ENCODE measurements around the gene CRAMP1.

Gene CRAMP1

DNA sequence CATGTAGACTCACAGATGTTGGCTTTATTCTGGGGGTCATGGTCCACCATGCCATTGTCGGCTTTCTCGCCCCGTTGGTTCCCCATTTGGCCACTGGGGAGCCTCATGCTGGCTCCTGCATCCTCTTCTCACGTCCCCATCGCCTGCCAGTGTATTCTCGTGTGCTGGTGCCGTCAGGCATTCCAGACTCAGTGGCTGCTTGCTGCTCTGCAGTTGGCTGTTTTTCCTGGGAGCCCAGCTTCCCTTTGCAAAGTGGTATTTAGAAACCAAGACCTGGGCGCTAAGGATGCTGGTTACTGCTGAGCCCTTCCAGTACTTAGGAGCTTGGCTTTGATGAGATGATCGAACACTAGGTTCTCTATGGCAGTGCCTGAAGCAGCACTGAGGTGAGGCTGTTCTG lies 19.1 kb downstream of the CRAMP1 start:
- Histone ChIP-seq H3K36me3 (peaks cover 100% of the 10 kb centered on the region), H3K4me3 (no peak overlapping the region), H3K4me2 (no peak overlapping the region), H3K27me3 (no peaks in the 10 kb centered on the region), H3K27ac (no peak overlapping the region), H3K9ac (no peak overlapping the region), H3K4me1 (no peaks in the 10 kb centered on the region), H3K9me3 (no peaks in the 10 kb centered on the region), H4K20me1 (peaks cover 66% of the 10 kb centered on the region)
- no peak for TF ChIP-seq Cebpa-rat (IDR thresholded peaks at IDR 0.05)

DNA sequence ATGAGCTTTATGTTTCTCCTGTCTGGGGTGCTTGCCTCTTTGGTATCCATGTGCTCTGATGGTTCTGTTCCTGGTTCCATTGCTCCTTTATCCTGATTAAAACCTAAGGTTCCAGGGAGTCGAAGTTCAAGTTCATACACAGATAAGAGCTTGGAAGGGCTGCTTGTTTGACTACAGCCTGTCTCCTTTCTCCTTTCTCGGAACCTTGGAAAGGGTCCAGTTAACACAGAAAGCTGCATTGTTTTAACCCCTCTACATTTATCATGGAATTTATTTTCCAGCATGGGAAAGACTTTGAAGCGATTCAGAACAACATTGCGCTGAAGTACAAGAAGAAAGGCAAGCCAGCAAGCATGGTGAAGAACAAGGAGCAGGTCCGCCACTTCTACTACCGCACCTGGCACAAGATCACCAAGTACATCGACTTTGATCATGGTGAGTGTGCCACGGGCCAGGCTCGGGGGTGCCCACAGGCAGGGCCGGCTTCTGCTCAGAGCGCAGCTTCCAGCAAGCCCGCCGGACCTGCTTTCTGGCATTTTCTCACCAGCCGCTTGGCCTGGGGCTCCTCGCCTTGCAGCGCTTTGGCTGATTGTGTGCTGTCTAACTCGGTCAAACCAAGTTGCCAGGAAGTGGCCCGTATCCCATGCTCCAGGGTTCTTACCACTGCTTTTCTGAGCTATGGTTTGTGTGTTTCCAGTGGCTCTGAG lies 19.9 kb downstream of the CRAMP1 start:
- Histone ChIP-seq H3K27me3 (no peaks in the 10 kb centered on the region), H3K4me3 (no peak overlapping the region), H3K9me3 (no peaks in the 10 kb centered on the region), H3K27ac (no peak overlapping the region), H4K20me1 (peaks cover 57% of the 10 kb centered on the region), H3K36me3 (peaks cover 100% of the 10 kb centered on the region), H3K9ac (no peak overlapping the region), H3K4me1 (no peaks in the 10 kb centered on the region), H3K4me2 (no peak overlapping the region)
- no peak for TF ChIP-seq Cebpa-rat (IDR thresholded peaks at IDR 0.05)

DNA sequence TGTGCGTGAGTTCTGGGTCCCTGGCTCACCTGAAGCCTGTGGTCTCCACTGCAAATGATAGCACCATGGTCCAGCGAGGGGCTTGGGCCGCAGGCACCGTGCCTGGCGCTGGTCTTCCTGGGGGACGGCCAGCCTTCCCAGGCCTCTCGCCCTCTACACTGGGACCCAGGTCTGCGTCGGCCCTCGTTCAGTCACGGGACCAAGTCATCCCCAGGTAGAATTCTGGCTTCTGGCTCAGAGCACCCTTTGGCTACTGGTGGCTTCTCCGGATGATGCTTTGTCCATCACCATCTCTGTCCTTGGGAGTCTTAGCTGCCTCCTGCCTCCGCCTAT lies 20.4 kb downstream of the CRAMP1 start:
- Histone ChIP-seq H3K4me2 (no peak overlapping the region), H3K4me1 (no peaks in the 10 kb centered on the region), H3K9me3 (no peaks in the 10 kb centered on the region), H3K27ac (0 out of 2 replicates have a peak overlapping the region, but pooled peaks have one; percentile 15), H3K36me3 (peaks cover 100% of the 10 kb centered on the region), H3K4me3 (no peak overlapping the region), H3K27me3 (no peaks in the 10 kb centered on the region), H4K20me1 (peaks cover 52% of the 10 kb centered on the region), H3K9ac (no peak overlapping the region)
- TF ChIP-seq Cebpa-rat (IDR thresholded peaks at IDR 0.05), result no peak

DNA sequence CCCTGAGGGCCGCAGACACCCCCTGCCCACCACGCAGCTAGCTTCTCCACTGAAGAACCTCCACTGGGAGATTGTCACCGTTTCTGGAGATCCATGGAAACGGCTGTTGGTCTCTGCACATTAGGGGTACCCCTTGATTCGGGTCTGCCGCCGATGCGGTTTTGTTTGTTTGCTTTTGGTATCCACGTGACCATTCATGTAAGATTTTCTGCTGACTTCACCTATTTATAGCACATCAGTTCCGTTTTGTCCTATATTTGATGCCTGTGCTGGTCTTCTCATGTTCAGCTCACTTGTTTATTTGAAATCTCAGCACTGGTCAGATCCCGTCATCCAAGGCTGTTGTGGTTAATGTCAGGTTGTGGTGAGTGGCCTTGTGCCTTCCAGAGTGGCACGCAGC lies 21.1 kb downstream of the CRAMP1 start:
- no peak overlapping the region for H3K9ac ChIP-seq
- H3K36me3 ChIP-seq, result peaks cover 100% of the 10 kb centered on the region
- peaks cover 45% of the 10 kb centered on the region for H4K20me1 ChIP-seq
- no peaks in the 10 kb centered on the region for H3K27me3 ChIP-seq
- no peak overlapping the region for H3K4me3 ChIP-seq
- H3K27ac ChIP-seq, result no peak overlapping the region
- no peak for TF ChIP-seq Cebpa-rat (IDR thresholded peaks at IDR 0.05)
- no peak overlapping the region for H3K4me2 ChIP-seq
- H3K4me1 ChIP-seq, result peaks cover 6% of the 10 kb centered on the region
- H3K9me3 ChIP-seq, result no peaks in the 10 kb centered on the region

DNA sequence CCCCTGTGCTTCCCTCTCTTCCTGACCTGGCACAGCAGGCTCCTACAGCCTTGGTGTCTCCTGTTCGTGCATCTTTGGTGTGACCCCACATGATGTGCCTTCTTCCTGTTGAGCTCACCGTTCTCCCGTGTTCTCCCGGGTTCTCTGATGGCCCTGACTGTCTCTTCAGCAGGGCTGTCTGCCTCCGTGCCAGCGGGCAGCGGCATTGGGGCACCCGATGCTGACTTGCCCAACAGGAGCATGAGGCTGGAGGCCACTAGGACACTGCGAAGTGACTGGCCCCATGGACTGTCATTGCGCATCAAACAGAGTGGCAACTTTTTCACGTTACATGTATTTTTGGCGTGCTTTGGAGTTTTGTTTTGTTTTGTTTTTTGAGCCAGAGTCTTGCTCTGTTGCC lies 22.4 kb downstream of the CRAMP1 start:
- Histone ChIP-seq H3K36me3 (peaks cover 100% of the 10 kb centered on the region), H3K27ac (no peak overlapping the region), H3K27me3 (no peaks in the 10 kb centered on the region), H3K4me2 (no peak overlapping the region), H3K4me1 (peaks cover 18% of the 10 kb centered on the region), H4K20me1 (peaks cover 33% of the 10 kb centered on the region), H3K9ac (no peak overlapping the region), H3K4me3 (no peak overlapping the region), H3K9me3 (no peaks in the 10 kb centered on the region)
- TF ChIP-seq Cebpa-rat (IDR thresholded peaks at IDR 0.05), result no peak

DNA sequence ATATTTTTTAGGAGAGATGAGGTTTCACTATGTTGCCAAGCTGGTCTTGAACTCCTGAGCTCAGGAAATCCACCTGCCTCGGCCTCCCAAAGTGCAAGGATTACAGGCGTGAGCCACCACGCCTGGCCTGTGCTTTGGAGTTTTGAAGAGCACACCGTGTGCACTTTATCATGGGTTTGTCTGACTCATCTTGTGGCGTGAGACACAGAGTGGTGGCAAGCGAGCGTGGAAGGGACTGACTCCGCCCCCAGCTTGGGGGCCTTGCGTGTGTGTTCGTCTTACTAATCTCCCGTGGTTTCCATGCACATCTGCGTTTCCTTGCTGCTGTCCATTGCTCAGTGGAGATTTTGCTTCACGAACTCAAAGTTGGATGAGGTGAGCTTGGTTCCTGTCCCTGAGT lies 22.9 kb downstream of the CRAMP1 start:
- Histone ChIP-seq H3K4me1 (peaks cover 23% of the 10 kb centered on the region), H3K4me2 (no peak overlapping the region), H3K9ac (no peak overlapping the region), H3K9me3 (no peaks in the 10 kb centered on the region), H3K27ac (0 out of 2 replicates have a peak overlapping the region, but pooled peaks have one; percentile 10), H3K4me3 (no peak overlapping the region), H3K36me3 (peaks cover 95% of the 10 kb centered on the region), H4K20me1 (peaks cover 27% of the 10 kb centered on the region), H3K27me3 (no peaks in the 10 kb centered on the region)
- TF ChIP-seq Cebpa-rat (IDR thresholded peaks at IDR 0.05), result no peak

DNA sequence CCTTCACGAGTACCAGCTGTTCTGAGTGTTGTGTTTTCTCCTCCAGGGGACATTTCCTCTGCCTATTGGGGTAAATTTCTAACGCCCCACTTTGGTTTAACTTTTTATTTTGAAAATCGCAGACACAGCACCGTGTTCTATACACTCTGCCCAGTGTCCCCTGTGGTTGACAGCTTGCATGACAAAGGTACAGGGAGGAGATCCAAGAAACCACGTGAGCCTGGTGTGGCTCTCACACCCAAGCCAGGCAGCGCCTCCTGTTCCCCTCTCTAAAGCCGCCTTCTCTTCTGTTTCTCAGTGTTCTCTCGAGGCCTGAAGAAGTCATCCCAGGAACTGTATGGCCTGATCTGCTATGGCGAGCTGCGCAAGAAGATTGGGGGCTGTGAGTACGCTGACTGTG lies 25.4 kb downstream of the CRAMP1 start:
- TF ChIP-seq Cebpa-rat (IDR thresholded peaks at IDR 0.05), result no peak
- H3K9ac ChIP-seq, result no peak overlapping the region
- no peak overlapping the region for H3K4me3 ChIP-seq
- no peaks in the 10 kb centered on the region for H3K27me3 ChIP-seq
- peaks cover 94% of the 10 kb centered on the region for H3K36me3 ChIP-seq
- no peak overlapping the region for H3K4me2 ChIP-seq
- H4K20me1 ChIP-seq, result peaks cover 3% of the 10 kb centered on the region; the same call in 1 of the 2 replicates
- H3K27ac ChIP-seq, result peak overlapping the region; percentile 8; the same call in 1 of the 2 replicates
- peaks cover 48% of the 10 kb centered on the region for H3K4me1 ChIP-seq
- H3K9me3 ChIP-seq, result no peaks in the 10 kb centered on the region

DNA sequence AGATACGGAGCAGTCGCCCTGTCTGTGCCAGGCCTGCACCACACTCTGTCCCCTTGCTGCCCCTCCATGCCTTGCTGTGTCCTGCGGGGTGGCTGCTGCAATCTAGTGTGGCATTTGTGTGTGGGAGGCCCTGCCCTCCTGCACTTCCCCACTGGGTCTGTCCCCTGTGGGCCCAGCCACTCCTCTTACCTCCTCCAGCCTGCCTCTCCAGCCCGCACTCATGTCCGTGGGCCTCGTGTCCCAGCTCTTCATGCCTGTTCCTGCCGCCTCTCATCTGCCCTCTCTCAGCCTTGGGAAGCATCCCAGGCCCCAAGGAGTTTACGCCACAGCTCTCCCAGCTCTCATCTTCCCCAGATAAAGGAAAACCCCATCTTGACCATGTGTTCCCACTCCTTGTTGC lies 26.6 kb downstream of the CRAMP1 start:
- H3K27ac ChIP-seq, result peak overlapping the region; percentile 78
- H3K36me3 ChIP-seq, result peaks cover 94% of the 10 kb centered on the region
- TF ChIP-seq Cebpa-rat (IDR thresholded peaks at IDR 0.05), result no peak
- peaks cover 54% of the 10 kb centered on the region for H3K4me1 ChIP-seq
- H3K4me2 ChIP-seq, result peak overlapping the region; percentile 83
- no peak overlapping the region for H3K9ac ChIP-seq
- no peaks in the 10 kb centered on the region; the same call in 1 of the 2 replicates for H4K20me1 ChIP-seq
- no peaks in the 10 kb centered on the region for H3K27me3 ChIP-seq
- no peaks in the 10 kb centered on the region for H3K9me3 ChIP-seq
- no peak overlapping the region for H3K4me3 ChIP-seq

DNA sequence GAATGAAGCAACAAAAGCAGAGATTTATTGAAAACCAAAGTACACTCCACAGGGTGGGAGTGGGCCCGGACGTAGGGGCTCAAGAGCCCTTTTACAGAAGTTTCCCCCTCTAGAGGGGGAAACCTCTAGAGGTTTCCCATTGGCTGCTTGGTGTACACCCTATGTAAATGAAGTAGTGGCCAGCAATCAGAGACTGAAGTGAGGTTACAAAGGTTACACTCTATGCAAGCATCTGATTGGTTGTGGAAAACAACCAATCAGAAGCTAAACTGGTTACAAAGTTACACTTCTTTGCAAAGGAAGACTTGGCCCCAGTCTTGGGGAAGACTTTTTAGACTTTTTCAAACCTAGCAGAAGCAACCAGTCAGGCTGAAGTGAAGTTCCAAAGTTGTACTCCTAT lies 27.1 kb downstream of the CRAMP1 start:
- Histone ChIP-seq H3K27me3 (no peaks in the 10 kb centered on the region), H3K27ac (peak overlapping the region; percentile 78), H3K36me3 (peaks cover 94% of the 10 kb centered on the region), H3K4me3 (no peak overlapping the region; the same call in 1 of the 2 replicates), H3K4me2 (peak overlapping the region; percentile 83), H3K9me3 (no peaks in the 10 kb centered on the region), H4K20me1 (no peaks in the 10 kb centered on the region; the same call in 1 of the 2 replicates), H3K9ac (0 out of 2 replicates have a peak overlapping the region, but pooled peaks have one; percentile 42), H3K4me1 (peaks cover 60% of the 10 kb centered on the region)
- no peak for TF ChIP-seq Cebpa-rat (IDR thresholded peaks at IDR 0.05)

DNA sequence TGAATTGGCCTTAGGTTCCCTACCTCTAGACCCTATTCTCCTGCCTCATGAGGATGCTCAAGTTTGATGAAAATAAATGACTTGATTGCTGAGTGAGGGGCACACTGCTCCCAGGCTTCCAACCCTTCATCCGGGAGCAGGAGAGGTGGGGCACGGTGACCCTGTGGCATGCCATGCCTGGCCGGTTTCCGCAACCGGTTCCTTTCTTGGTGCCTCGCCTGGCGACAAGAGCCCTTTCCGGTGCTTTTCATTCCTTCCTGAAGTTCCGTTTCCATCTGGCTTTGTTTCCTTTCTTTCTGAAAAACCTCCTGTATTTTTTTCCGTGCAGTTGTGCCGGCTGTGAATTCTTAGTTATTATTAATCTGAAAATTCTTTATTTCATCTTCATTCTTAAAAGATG lies 27.7 kb downstream of the CRAMP1 start:
- Histone ChIP-seq H3K4me1 (peaks cover 66% of the 10 kb centered on the region), H3K36me3 (peaks cover 93% of the 10 kb centered on the region), H3K27me3 (no peaks in the 10 kb centered on the region), H3K4me3 (peak overlapping the region; percentile 22; the same call in 1 of the 2 replicates), H4K20me1 (no peaks in the 10 kb centered on the region; the same call in 1 of the 2 replicates), H3K9me3 (no peaks in the 10 kb centered on the region), H3K4me2 (peak overlapping the region; percentile 83), H3K9ac (peak overlapping the region; percentile 42), H3K27ac (peak overlapping the region; percentile 78)
- no peak for TF ChIP-seq Cebpa-rat (IDR thresholded peaks at IDR 0.05)

All from BLaER1 (cell line).